Measurements from ENCODE around the gene IGFBP2.
A peak's percentile ranks its signal among the peaks of the same experiment; 100 is the strongest.

DNA sequence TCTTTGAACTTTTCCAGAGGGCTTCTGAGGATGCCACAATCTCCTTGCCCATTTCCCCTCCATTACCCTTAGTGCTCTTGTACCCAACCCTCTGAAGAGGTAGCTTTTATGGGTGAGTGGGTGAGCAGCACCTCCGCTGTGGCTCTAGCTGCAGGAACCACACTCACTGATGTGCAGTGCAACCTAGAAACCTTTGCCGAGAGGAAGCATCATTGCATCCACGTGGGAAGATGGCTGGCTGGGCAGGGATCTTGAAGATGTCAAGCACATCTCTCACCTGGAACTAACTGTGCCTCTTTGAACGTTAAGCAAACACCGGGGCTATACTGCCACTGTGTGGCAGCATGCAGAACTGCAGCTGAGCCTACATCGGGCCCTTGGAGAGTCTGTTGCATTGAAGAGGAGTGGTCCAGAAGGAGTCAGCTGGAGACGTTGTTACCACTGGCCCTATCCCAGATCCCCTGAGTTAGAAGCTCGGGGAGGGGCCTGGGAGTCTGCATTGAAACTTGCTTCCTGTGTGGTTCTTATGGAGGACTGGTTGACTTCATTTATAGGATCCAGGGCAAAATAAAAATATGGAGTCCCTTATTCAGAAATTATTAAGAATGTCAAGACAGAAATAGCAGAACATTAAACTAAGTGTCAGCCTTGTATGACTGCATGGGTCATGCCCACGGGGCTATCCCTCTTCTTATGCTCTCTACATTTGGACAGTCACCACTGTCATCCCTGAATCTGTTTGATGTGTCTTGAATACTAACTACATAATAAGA lies 33.4 kb downstream of the IGFBP2 start:
- TF ChIP-seq, protein P1, sequence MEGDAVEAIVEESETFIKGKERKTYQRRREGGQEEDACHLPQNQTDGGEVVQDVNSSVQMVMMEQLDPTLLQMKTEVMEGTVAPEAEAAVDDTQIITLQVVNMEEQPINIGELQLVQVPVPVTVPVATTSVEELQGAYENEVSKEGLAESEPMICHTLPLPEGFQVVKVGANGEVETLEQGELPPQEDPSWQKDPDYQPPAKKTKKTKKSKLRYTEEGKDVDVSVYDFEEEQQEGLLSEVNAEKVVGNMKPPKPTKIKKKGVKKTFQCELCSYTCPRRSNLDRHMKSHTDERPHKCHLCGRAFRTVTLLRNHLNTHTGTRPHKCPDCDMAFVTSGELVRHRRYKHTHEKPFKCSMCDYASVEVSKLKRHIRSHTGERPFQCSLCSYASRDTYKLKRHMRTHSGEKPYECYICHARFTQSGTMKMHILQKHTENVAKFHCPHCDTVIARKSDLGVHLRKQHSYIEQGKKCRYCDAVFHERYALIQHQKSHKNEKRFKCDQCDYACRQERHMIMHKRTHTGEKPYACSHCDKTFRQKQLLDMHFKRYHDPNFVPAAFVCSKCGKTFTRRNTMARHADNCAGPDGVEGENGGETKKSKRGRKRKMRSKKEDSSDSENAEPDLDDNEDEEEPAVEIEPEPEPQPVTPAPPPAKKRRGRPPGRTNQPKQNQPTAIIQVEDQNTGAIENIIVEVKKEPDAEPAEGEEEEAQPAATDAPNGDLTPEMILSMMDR (IDR thresholded peaks at IDR 0.05): peak; percentile 93 to 99 (median 97)
- TF ChIP-seq POLR2AphosphoS5 (IDR thresholded peaks at IDR 0.05): peak in 1 of 3 donors; percentile 57
- no peak for TF ChIP-seq POLR2A (IDR thresholded peaks at IDR 0.05)

Measured in breast epithelium (tissue), 3 donors.